ELR (cell line): Measurements from ENCODE around the gene ADGRE3.
A peak's percentile ranks its signal among the peaks of the same experiment; 100 is the strongest.
"Not testable (repeated sequence)": the region's sequence is repeated elsewhere in the genome, so short reads cannot be mapped to it uniquely, and the experiment has no call there.

Experiments used
- DNase-seq: peaks from one replicate; pipeline ENCODE4 v3.0.0-alpha.2; 2015; ENCODE audit warnings: low read depth

The ADGRE3 gene

DNA sequence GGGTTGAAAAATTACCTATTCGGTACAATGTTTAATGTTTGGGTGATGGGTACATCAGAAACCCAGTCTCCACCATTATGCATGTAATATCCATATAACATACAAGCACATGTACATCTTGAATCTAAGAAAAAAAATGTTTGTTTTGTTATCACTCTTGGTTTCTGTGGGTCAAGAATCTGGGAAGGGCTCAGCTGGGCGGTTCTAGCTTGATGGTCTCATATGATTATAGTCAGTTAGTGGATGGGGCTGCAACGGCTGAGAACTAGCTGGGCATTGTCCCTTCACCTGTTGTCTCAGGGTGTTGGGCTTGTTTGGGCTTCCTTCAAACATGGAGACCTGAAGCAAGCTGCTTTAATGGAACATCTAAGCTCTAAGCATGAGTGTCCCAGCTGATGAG lies 4.7 kb downstream of the ADGRE3 start:
- DNase-seq, result no peak

GRCh38 chr19:14661372-14661924 lies 13.2 kb downstream of the ADGRE3 start:
- no peak for DNase-seq

GRCh38 chr19:14659874-14660489 lies 14.7 kb downstream of the ADGRE3 start:
- DNase-seq, result no peak

GRCh38 chr19:14655726-14656125 lies 18.9 kb downstream of the ADGRE3 start:
- DNase-seq, result no peak

DNA sequence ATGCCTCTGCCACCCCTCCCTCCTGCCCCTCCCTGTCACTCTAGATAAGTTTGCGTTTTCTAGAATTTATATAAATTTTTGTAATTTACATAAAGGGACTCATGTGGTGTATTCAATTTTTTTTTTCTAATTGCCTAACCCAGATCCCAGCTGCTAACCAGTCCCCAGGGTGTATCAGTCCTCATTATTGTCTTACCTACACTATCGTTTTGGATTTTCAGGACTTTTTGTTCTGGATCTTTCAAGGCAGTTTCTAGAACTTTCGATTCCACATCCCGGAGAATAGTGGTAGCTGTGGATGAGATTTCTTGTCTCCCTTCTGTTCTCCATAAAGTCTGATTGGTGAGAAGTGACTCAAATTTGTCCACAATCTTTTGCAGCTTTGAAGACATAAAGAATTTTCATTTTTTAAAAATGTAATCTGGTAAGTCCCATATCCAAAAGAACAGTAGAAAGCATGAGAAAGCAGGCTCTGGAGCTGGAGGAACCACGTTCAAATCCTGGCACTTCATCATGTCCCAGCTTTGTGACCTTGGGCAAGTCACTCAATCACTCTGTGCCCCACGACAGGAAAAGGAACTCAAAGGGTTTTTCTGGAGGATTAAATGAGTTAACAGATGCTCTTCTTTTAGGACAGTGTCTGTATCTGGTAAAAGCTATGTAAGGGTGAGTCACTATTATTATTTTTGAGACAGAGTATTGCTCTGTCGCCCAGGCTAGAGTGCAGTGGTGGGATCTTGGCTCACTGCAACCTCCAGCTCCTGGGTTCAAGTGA lies 19.7 kb downstream of the ADGRE3 start:
- no peak for DNase-seq

DNA sequence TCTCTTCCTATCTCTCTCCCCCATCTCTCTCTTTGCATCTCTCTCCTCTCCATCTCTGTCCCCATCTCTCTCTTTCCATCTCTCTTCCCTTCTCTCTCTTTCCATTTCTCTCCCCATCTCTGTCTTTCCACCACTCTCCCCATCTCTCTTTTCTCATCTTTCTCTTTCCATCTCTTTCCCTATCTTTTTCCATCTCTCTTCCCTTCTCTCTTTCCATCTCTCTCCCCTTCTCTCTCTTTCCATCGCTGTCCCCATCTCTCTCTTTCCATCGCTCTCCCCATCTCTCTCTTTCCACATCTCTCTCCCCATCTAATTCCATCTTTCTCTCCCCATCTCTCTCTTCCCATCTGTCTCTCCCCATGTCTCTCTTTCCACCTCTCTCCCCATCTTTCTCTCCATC lies 24.5 kb downstream of the ADGRE3 start:
- DNase-seq, result no peak

- DNase-seq, result no peak
These were observed 25.6 kb downstream of the ADGRE3 start for GRCh38 chr19:14649020-14649419.

DNA sequence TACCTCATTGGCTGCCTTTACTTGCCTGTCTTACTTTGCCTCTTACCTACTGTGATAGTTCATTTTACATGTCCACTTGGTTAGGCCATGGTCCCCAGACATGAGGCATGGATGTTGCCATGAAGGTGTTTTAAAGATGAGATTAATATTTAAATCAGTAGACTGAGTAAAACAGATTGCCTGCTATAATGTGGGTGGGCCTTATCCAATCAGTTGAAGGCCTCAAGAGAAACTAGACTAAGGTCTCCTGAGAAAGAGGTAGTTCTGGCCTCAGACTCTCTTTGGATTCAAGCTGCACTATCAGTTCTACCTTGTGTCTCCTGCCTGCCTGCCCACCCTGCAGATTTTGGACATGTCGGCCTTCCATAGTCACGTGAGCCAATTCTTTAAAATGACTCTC lies 26.1 kb downstream of the ADGRE3 start:
- DNase-seq, result no peak

GRCh38 chr19:14639536-14640277 lies 34.9 kb downstream of the ADGRE3 start:
- DNase-seq, result no peak

- peak; percentile 54 for DNase-seq
These were observed 42.4 kb downstream of the ADGRE3 start for GRCh38 chr19:14632286-14632685.

DNA sequence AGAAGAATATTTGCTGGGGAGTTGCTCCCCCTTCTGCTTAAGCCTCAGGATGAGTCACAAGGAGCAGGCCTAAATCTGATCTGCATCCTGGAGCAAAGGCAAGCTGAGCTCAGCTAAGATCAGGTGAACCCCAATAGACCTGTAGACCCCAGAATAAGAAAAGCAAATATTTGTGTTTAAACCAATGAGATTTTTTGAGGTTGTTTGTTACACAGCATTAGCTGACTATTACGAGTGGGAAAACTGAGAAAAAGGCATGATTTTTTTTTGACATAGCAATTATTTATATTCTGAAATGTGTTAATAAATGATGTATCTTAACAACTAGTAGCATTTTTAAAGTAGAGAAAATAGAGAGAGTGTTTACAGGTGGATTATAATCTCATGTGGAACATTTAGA lies 45.1 kb downstream of the ADGRE3 start:
- no peak for DNase-seq

GRCh38 chr19:14624491-14624890 lies 50.2 kb downstream of the ADGRE3 start:
- not testable (repeated sequence) for DNase-seq

GRCh38 chr19:14619404-14619803 lies 55.2 kb downstream of the ADGRE3 start:
- no peak for DNase-seq

DNA sequence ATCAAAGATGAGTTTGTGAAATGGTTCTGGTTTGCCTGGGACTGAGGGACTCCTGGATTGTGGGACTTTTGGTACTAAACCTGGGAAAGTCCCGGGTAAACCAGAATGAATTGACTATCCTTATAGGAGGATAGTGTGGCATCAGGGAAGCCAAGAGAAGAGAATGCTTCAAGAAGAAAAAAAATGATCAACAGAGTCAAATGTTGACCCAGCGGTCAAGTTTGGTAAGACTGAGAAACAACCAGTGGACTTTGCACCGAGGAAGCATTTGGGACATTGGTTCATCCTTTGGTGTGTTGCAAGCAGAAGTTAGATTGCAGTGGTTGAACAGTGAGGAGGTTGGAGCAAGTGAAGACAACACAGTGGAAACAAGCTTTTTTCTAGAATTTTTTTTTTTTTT lies 58.2 kb downstream of the ADGRE3 start:
- DNase-seq, result no peak

- DNase-seq, result no peak
These were observed 59.0 kb downstream of the ADGRE3 start for GRCh38 chr19:14615623-14616022.

DNA sequence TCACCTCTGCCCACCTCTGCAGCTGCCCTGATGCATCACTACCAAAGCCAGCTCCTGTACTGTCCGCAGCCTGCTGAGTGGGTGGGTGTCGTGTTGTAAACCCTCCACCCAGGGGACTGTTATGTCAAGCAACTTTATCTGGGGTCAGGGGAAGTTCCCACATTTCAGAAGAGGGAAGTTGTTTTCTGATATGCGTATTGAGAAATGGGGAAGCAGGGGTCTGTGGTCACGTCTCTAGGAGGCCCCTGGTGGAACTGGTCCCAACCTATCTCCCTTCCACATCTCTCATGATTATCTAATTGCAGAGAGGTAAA lies 60.6 kb downstream of the ADGRE3 start:
- DNase-seq, result no peak

DNA sequence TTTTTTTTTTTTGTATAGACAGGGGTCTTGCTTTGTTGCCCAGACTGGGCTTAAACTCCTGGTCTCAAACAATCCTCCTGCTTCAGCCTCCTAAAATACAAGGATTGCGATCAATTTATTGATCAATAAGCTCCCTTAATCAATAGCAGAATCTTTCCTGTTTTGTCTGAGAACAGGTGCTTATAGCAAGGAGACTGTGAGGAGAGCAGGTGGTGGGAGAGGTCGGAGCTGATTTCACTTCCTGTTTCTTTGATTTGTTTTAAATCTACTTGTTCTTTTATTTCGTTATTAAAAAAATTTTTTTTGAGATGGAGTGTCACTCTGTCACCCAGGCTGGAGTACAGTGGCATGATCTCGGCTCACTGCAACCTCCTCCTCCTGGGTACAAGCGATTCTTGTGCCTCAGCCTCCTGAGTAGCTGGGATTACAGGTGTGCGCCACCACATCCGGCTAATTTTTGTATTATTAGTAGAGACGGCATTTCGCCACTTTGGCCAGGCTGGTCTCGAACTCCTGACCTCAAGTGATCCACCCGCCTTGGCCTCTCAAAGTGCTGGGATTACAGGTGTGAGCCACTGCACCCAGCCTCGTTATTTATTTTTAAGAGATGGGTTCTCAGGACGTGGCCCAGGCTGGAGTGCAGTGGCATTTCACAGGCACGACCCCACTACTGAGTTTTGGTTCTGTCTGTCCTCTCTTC lies 61.1 kb downstream of the ADGRE3 start:
- not testable (repeated sequence) for DNase-seq

GRCh38 chr19:14612657-14613056 lies 62.0 kb downstream of the ADGRE3 start:
- no peak for DNase-seq

- DNase-seq, result not testable (repeated sequence)
These were observed 62.4 kb downstream of the ADGRE3 start for GRCh38 chr19:14612242-14612641.

GRCh38 chr19:14611051-14611450 lies 63.6 kb downstream of the ADGRE3 start:
- no peak for DNase-seq

GRCh38 chr19:14606627-14607026 lies 68.0 kb downstream of the ADGRE3 start:
- no peak for DNase-seq

GRCh38 chr19:14603990-14604387 lies 70.7 kb downstream of the ADGRE3 start:
- no peak for DNase-seq
